ENCODE measurements around the gene HINT2. TPM values are rescaled to one million over a fixed set of nuclear protein-coding genes. Genes with fewer than 3 reads are reported as not detected.

The HINT2 gene
- total and polyA plus RNA-seq, 2 donors (not counting 1 experiment from before 2014, with no cell fraction given) = 31.9 to 33.6 TPM

DNA sequence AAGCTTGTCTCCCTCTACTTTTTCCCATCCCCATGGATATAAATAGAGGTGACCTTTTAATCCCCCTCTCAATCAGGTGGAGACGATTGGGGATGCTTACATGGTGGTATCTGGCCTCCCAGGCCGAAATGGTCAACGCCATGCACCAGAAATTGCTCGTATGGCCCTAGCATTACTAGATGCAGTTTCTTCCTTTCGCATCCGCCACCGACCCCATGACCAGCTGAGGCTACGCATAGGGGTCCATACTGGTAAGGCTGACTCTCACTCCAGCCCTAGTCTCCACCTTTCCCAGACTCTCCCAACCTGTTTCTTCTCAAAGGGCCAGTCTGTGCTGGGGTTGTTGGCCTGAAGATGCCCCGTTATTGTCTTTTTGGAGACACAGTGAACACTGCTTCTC lies 6.4 kb downstream of the HINT2 start:
- Histone ChIP-seq H3K79me2 (ENCODE audit: control insufficient read depth, insufficient read depth, low read length) (no peaks in the 10 kb centered on the region), H3K4me1 (ENCODE audit: control insufficient read depth in 2 of 2, insufficient read depth in 2 of 2, low read length in 2 of 2) (peaks cover 16 to 22% of the 10 kb centered on the region in 2 donors), H2AFZ (ENCODE audit: insufficient read depth, low read depth, low read length, poor library complexity, severe bottlenecking) (no peak overlapping the region), H3K9ac (ENCODE audit: low read length) (no peak overlapping the region), H3K27me3 (replicated peaks in 1 of 4; ENCODE audit: control extremely low read depth in 1 of 4, control insufficient read depth in 3 of 4, insufficient read depth in 4 of 4, low read length in 3 of 4) (no peaks in the 10 kb centered on the region), H3K27ac (ENCODE audit: low read length in 2 of 2) (no peak overlapping the region), H3K4me3 (ENCODE audit: control extremely low read depth in 1 of 5, extremely low read depth in 1 of 5, insufficient read depth in 1 of 5, low read depth in 2 of 5, low read length in 4 of 5) (no peak overlapping the region), H4K20me1 (ENCODE audit: control insufficient read depth, insufficient read depth, low read length, poor library complexity, severe bottlenecking) (no peaks in the 10 kb centered on the region), H3K4me2 (replicated peaks; ENCODE audit: low read depth, low read length, poor library complexity, severe bottlenecking) (no peak overlapping the region), H3K9me3 (ENCODE audit: control extremely low read depth in 1 of 3, control insufficient read depth in 2 of 3, insufficient read depth in 1 of 3, low read length in 2 of 3) (no peaks in the 10 kb centered on the region), H3K36me3 (replicated peaks in 1 of 2; ENCODE audit: control extremely low read depth in 1 of 2, control insufficient read depth in 1 of 2, extremely low read depth in 1 of 2, insufficient read depth in 2 of 2, low read length in 1 of 2) (peaks cover 0 to 17% of the 10 kb centered on the region in 2 experiments)
- ChIA-PET POLR2A (no interaction called here), CTCF (interaction anchor here (0.7 to 0.9 kb wide), 2 partner anchors 17 to 70 kb away, joined by 3 to 4 read pairs; no protein-coding TSS in a partner anchor)
- Mint-ChIP-seq H3K9me3 (ENCODE audit: insufficient read depth) (no peaks in the 10 kb centered on the region), H3K4me3 (no peak overlapping the region), H3K27ac (no peak overlapping the region), H3K4me1 (peaks cover 19% of the 10 kb centered on the region), H3K27me3 (no peaks in the 10 kb centered on the region)
- no peak for ATAC-seq (ENCODE audit: low read depth)
- DNase-seq = no peak
- 100% methylated on average over 8 of the region's 9 CpGs for WGBS (ENCODE audit: insufficient coverage)
- TF ChIP-seq EZH2 (IDR thresholded peaks at IDR 0.05; ENCODE audit: borderline replicate concordance, insufficient read depth, low read depth, low read length, poor library complexity, severe bottlenecking) (no peak), CTCF (IDR thresholded peaks at IDR 0.05) (no peak)
- intact Hi-C loops (cut with micrococcal nuclease) = no loop called here

DNA sequence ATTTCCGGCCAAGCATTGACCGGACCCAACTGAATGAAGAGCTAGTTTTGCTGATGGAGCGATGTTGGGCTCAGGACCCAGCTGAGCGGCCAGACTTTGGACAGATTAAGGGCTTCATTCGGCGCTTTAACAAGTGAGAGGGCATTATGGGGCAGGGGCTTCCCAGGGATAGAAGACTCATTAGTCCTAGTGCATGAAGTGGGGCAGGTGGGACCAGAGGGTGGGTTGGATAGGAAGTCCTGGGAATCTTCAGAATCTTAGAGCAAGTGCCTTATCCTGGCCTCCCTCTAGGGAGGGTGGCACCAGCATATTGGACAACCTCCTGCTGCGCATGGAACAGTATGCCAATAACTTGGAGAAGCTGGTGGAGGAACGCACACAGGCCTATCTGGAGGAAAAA lies 8.7 kb downstream of the HINT2 start:
- Histone ChIP-seq H2AFZ (ENCODE audit: insufficient read depth, low read depth, low read length, poor library complexity, severe bottlenecking) (no peak overlapping the region), H4K20me1 (ENCODE audit: control insufficient read depth, insufficient read depth, low read length, poor library complexity, severe bottlenecking) (no peaks in the 10 kb centered on the region), H3K9ac (ENCODE audit: low read length) (no peak overlapping the region), H3K4me2 (replicated peaks; ENCODE audit: low read depth, low read length, poor library complexity, severe bottlenecking) (no peak overlapping the region), H3K9me3 (ENCODE audit: control extremely low read depth in 1 of 3, control insufficient read depth in 2 of 3, insufficient read depth in 1 of 3, low read length in 2 of 3) (no peaks in the 10 kb centered on the region), H3K4me3 (ENCODE audit: control extremely low read depth in 1 of 5, extremely low read depth in 1 of 5, insufficient read depth in 1 of 5, low read depth in 2 of 5, low read length in 4 of 5) (no peak overlapping the region), H3K27ac (ENCODE audit: low read length in 2 of 2) (no peak overlapping the region), H3K4me1 (ENCODE audit: control insufficient read depth in 2 of 2, insufficient read depth in 2 of 2, low read length in 2 of 2) (peaks cover 0 to under 1% of the 10 kb centered on the region in 2 donors), H3K79me2 (ENCODE audit: control insufficient read depth, insufficient read depth, low read length) (no peaks in the 10 kb centered on the region), H3K27me3 (replicated peaks in 1 of 4; ENCODE audit: control extremely low read depth in 1 of 4, control insufficient read depth in 3 of 4, insufficient read depth in 4 of 4, low read length in 3 of 4) (no peaks in the 10 kb centered on the region), H3K36me3 (replicated peaks in 1 of 2; ENCODE audit: control extremely low read depth in 1 of 2, control insufficient read depth in 1 of 2, extremely low read depth in 1 of 2, insufficient read depth in 2 of 2, low read length in 1 of 2) (peaks cover 0 to 20% of the 10 kb centered on the region in 2 experiments)
- ATAC-seq (ENCODE audit: low read depth) (no peak), DNase-seq (no peak)
- TF ChIP-seq CTCF (IDR thresholded peaks at IDR 0.05) (no peak), EZH2 (IDR thresholded peaks at IDR 0.05; ENCODE audit: borderline replicate concordance, insufficient read depth, low read depth, low read length, poor library complexity, severe bottlenecking) (no peak)
- ChIA-PET POLR2A (no interaction called here), CTCF (interaction anchor here (0.6 to 1.5 kb wide), 6 partner anchors 8 to 152 kb away, joined by 3 to 6 read pairs (median 4); partner anchors contain the start of gene HINT2)
- H3K4me3 Mint-ChIP-seq = no peak overlapping the region
- peaks cover 1% of the 10 kb centered on the region for H3K4me1 Mint-ChIP-seq
- no peak overlapping the region for H3K27ac Mint-ChIP-seq
- 97% methylated on average over 8 of the region's 8 CpGs for WGBS (ENCODE audit: insufficient coverage)
- no peaks in the 10 kb centered on the region for H3K27me3 Mint-ChIP-seq
- no peaks in the 10 kb centered on the region for H3K9me3 Mint-ChIP-seq (ENCODE audit: insufficient read depth)
- intact Hi-C loops (cut with micrococcal nuclease) = no loop called here

Data from B cell (primary cell).